ENCODE results near the gene MBLAC2. TPM values are rescaled to one million over a fixed set of nuclear protein-coding genes. Genes with fewer than 3 reads are reported as not detected.
A peak's percentile ranks its signal among the peaks of the same experiment; 100 is the strongest.

The MBLAC2 gene
- total RNA-seq, 2 experiments from 2014 or later, result 9.1 to 16.3 TPM

DNA sequence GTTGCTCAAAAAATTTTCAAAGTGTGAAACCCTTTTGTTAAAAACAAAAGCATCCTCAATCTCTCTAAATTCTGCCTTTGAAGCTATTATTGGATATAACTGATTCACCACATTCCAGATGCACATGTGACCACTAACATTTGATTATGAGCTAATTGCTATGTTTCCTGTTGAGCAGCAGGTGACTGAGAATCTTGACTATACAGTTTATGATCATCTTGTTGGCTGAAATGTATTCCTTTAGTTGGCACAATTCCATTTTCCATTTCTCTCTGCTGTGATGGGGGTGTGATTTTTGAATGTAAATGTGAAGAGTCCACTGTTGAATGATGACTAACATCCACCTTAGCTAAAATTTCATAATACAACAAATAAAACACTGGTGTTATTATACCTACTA is 44.1 kb upstream of the MBLAC2 start:
- Histone ChIP-seq H3K9me2 (ENCODE audit: insufficient read depth, low read length) (no peaks in the 10 kb centered on the region), H3K9me3 (ENCODE audit: low read length) (no peaks in the 10 kb centered on the region), H2AFZ (ENCODE audit: low read length) (no peak overlapping the region), H3K4me3 (ENCODE audit: low read depth, low read length, poor library complexity, severe bottlenecking) (no peak overlapping the region), H3K4me1 (ENCODE audit: insufficient read depth, low read length, poor library complexity, severe bottlenecking) (peaks cover 8% of the 10 kb centered on the region), H4K20me1 (ENCODE audit: insufficient read depth, low read length) (no peaks in the 10 kb centered on the region), H3K36me3 (ENCODE audit: insufficient read depth, low read length) (peaks cover 65% of the 10 kb centered on the region), H3K79me2 (ENCODE audit: insufficient read depth, low read depth, low read length) (no peaks in the 10 kb centered on the region), H3K27ac (ENCODE audit: low read depth, low read length, poor library complexity, severe bottlenecking) (no peak overlapping the region), H3K4me2 (ENCODE audit: low read length) (peak overlapping the region; percentile 32)
- peak; percentile 5 for DNase-seq (ENCODE audit: low spot score)
- intact Hi-C loops (cut with micrococcal nuclease; ENCODE audit: unreplicated experiment), result no loop called here
- ChIA-PET CTCF (ENCODE audit: unreplicated experiment) (no interaction called here), POLR2A (interaction anchor here (0.7 kb wide), 1 partner anchor 9 kb away, joined by 3 read pairs; no protein-coding TSS in a partner anchor)
- no TSS peak for BruUV-seq (replicated peaks)
- TF ChIP-seq, protein P1, sequence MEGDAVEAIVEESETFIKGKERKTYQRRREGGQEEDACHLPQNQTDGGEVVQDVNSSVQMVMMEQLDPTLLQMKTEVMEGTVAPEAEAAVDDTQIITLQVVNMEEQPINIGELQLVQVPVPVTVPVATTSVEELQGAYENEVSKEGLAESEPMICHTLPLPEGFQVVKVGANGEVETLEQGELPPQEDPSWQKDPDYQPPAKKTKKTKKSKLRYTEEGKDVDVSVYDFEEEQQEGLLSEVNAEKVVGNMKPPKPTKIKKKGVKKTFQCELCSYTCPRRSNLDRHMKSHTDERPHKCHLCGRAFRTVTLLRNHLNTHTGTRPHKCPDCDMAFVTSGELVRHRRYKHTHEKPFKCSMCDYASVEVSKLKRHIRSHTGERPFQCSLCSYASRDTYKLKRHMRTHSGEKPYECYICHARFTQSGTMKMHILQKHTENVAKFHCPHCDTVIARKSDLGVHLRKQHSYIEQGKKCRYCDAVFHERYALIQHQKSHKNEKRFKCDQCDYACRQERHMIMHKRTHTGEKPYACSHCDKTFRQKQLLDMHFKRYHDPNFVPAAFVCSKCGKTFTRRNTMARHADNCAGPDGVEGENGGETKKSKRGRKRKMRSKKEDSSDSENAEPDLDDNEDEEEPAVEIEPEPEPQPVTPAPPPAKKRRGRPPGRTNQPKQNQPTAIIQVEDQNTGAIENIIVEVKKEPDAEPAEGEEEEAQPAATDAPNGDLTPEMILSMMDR (conservative IDR thresholded peaks at IDR 0.05; ENCODE audit: low read length), result no peak
- TF ChIP-seq EZH2phosphoT487 (IDR thresholded peaks at IDR 0.05; ENCODE audit: borderline replicate concordance, low read depth, low read length), result no peak

DNA sequence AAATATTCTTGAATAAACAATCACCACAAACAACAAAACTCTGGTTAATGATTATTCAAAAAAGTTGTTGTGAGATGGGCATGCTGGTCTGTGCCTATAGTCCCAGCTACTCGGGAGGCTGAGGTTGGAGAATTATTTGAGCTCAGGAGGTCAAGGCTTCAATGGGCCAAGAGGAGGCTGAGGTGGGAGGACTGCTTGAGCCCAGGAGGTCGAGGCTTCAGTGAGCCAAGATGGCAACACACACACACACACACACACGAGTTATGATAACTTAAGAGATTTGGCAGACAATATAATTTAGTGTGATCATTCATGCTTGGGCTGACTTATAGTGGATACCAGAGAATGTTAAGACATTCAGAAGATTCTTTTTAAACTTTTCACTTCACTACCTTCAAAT is 39.9 kb upstream of the MBLAC2 start:
- POLR2A ChIA-PET, result interaction anchor here (0.6 to 1.0 kb wide), 2 partner anchors 42 to 1768 kb away, joined by 3 read pairs; no protein-coding TSS in a partner anchor
- CTCF ChIA-PET (ENCODE audit: unreplicated experiment), result no interaction called here
- no peak overlapping the region for H2AFZ ChIP-seq (ENCODE audit: low read length)
- H3K4me2 ChIP-seq (ENCODE audit: low read length), result no peak overlapping the region
- BruUV-seq (replicated peaks), result no TSS peak
- no peaks in the 10 kb centered on the region for H4K20me1 ChIP-seq (ENCODE audit: insufficient read depth, low read length)
- no peaks in the 10 kb centered on the region for H3K9me3 ChIP-seq (ENCODE audit: low read length)
- no peak overlapping the region for H3K4me3 ChIP-seq (ENCODE audit: low read depth, low read length, poor library complexity, severe bottlenecking)
- no peak for DNase-seq (ENCODE audit: low spot score)
- no peaks in the 10 kb centered on the region for H3K79me2 ChIP-seq (ENCODE audit: insufficient read depth, low read depth, low read length)
- TF ChIP-seq EZH2phosphoT487 (IDR thresholded peaks at IDR 0.05; ENCODE audit: borderline replicate concordance, low read depth, low read length), result no peak
- TF ChIP-seq, protein P1 (conservative IDR thresholded peaks at IDR 0.05; ENCODE audit: low read length), result no peak
- H3K36me3 ChIP-seq (ENCODE audit: insufficient read depth, low read length), result peaks cover 37% of the 10 kb centered on the region
- intact Hi-C loops (cut with micrococcal nuclease; ENCODE audit: unreplicated experiment), result no loop called here
- H3K27ac ChIP-seq (ENCODE audit: low read depth, low read length, poor library complexity, severe bottlenecking), result no peak overlapping the region
- H3K4me1 ChIP-seq (ENCODE audit: insufficient read depth, low read length, poor library complexity, severe bottlenecking), result peaks cover 8% of the 10 kb centered on the region
- no peaks in the 10 kb centered on the region for H3K9me2 ChIP-seq (ENCODE audit: insufficient read depth, low read length)

DNA sequence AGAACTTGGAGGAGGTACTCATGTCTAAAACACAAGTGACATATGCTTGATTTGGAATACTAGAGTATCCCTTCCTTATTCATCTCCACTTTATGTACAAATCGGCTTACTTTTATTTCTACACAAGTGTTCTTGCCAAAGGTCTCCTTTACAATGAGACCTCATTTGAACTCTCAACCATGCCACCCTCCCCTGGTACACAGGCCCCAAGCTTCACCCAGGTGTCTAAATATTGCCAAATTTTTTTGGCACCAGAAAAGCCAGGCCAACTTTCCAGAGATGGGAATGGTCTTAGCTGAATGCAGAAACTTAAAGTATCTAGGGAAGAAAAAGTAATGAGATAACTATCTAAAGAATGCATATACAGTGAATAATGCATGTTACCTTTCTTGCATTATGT is 35.9 kb upstream of the MBLAC2 start:
- no peak overlapping the region for H3K4me3 ChIP-seq (ENCODE audit: low read depth, low read length, poor library complexity, severe bottlenecking)
- H3K36me3 ChIP-seq (ENCODE audit: insufficient read depth, low read length), result peaks cover 34% of the 10 kb centered on the region
- ChIA-PET CTCF (ENCODE audit: unreplicated experiment) (no interaction called here), POLR2A (interaction anchor here (0.6 to 0.7 kb wide), 4 partner anchors 13 to 37 kb away, joined by 3 to 4 read pairs (median 4); no protein-coding TSS in a partner anchor)
- intact Hi-C loops (cut with micrococcal nuclease; ENCODE audit: unreplicated experiment), result no loop called here
- TF ChIP-seq, protein P1 (conservative IDR thresholded peaks at IDR 0.05; ENCODE audit: low read length), result no peak
- no peak for TF ChIP-seq EZH2phosphoT487 (IDR thresholded peaks at IDR 0.05; ENCODE audit: borderline replicate concordance, low read depth, low read length)
- H3K79me2 ChIP-seq (ENCODE audit: insufficient read depth, low read depth, low read length), result no peaks in the 10 kb centered on the region
- no peak overlapping the region for H3K4me2 ChIP-seq (ENCODE audit: low read length)
- no peaks in the 10 kb centered on the region for H3K9me2 ChIP-seq (ENCODE audit: insufficient read depth, low read length)
- H3K27ac ChIP-seq (ENCODE audit: low read depth, low read length, poor library complexity, severe bottlenecking), result no peak overlapping the region
- H4K20me1 ChIP-seq (ENCODE audit: insufficient read depth, low read length), result no peaks in the 10 kb centered on the region
- H3K4me1 ChIP-seq (ENCODE audit: insufficient read depth, low read length, poor library complexity, severe bottlenecking), result peaks cover 3% of the 10 kb centered on the region
- H2AFZ ChIP-seq (ENCODE audit: low read length), result no peak overlapping the region
- DNase-seq (ENCODE audit: low spot score), result no peak
- H3K9me3 ChIP-seq (ENCODE audit: low read length), result no peaks in the 10 kb centered on the region
- BruUV-seq (replicated peaks), result no TSS peak

Data from OCI-LY7 (cell line).